Activated T-cell treated with anti-CD3 and anti-CD28 coated beads, Interleukin-2, amount 50 U/mL, for 1 hour (primary cell): ENCODE results near the gene NTN4.

Experiments
- DNase-seq: peaks from one replicate; pipeline ENCODE4 v3.0.0-alpha.2; 2020

The NTN4 gene

GRCh38 chr12:95651681-95652080, 138.9 kb downstream of the NTN4 start:
- no peak for DNase-seq

DNA sequence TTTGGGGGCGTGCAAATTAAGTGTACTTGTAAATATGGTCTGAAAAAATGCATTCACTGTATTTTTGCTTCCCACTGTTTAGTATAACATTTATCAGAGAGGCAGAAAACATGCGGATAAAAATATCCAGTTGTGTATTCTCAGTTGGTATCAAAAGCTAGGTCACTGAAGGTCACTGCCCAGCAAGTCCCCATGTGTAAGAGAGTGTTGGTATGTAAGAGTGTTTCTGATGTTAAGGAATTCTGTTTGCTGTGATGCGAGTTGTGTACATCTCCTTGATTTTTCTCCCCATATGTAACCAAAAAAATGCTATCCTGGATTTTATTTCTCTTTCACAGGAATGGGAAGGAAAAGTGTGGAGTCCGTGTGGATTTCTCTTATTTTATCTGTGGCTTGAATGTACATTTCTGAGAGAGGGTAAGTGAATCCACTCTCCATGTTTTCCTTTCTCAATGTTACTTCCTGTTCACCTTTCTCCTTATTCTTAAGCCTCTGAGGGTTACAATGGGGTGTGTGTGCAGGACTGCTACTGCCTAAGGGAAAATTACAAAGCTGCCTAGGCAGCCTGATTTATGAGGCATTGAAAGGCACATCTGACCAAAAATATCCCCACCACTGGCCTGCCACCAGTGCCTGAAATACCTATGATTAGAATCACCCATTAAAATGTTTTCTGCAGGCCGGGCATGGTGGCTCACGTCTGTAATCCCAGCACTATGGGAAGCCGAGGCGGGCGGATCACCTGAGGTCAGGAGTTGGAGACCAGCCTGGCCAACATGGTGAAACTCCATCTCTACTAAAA, 141.4 kb downstream of the NTN4 start:
- no peak for DNase-seq

DNA sequence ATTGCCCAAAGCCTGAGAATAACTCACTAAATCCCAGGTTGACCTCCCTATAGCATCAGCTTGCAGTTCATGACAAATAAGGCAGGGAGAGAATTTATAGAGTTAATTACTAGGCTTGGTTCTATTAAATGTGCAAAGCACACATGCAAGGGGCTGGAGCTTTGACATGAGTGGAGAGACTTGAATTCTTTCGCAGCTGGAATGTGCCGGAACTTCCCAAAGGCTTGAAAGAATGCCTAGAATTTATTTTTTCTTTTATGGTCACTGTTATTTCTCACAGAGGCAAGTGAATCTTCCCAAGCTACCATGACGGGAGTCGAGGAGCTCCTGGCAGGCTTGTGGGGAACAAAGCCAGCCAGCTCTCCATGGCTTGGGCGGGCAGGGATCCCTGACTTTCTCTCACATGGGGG, 143.8 kb downstream of the NTN4 start:
- DNase-seq: no peak

DNA sequence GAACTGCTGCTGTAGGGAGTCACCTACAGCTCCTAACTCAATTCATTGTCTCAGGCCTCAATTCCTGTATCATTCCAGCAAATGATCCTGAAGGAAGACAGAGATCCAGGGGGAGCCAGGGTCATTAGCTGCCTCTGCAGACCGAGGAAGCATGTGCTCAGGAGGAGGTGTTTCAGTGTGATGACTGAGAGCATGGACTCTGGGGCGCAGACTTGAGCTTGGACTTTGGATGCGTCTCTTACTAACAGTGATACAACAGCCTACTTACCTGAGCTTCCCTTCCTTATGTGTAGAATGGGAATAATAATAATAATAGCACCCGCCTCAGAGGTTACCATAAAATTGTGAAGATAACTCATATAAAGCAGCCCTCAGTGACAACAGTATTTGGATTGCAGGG, 147.3 kb downstream of the NTN4 start:
- no peak for DNase-seq

GRCh38 chr12:95642583-95642982, 148.0 kb downstream of the NTN4 start:
- no peak for DNase-seq

- no peak for DNase-seq
Observed at GRCh38 chr12:95641299-95641952, 149.1 kb downstream of the NTN4 start.

DNA sequence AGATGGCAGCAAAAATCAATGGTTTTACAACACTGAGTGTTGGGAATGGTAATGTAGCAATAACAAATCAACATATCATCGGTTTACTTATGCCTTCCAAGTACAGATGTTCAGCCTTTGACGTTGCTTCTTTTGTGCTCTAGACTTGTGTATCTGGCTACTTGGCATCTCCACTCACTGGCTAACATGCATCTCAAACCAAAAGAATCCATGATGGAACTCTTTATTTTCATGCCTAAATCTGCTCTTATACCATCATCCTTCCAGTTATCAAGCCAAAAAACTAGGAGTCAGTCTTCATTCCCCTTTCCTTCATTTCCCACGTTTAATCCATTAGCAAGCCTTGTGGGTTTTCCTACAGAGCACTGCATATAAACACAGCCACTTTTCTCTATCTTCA, 150.0 kb downstream of the NTN4 start:
- DNase-seq: no peak

GRCh38 chr12:95637471-95638155, 153.0 kb downstream of the NTN4 start:
- no peak for DNase-seq

GRCh38 chr12:95637010-95637409, 153.6 kb downstream of the NTN4 start:
- DNase-seq: no peak

DNA sequence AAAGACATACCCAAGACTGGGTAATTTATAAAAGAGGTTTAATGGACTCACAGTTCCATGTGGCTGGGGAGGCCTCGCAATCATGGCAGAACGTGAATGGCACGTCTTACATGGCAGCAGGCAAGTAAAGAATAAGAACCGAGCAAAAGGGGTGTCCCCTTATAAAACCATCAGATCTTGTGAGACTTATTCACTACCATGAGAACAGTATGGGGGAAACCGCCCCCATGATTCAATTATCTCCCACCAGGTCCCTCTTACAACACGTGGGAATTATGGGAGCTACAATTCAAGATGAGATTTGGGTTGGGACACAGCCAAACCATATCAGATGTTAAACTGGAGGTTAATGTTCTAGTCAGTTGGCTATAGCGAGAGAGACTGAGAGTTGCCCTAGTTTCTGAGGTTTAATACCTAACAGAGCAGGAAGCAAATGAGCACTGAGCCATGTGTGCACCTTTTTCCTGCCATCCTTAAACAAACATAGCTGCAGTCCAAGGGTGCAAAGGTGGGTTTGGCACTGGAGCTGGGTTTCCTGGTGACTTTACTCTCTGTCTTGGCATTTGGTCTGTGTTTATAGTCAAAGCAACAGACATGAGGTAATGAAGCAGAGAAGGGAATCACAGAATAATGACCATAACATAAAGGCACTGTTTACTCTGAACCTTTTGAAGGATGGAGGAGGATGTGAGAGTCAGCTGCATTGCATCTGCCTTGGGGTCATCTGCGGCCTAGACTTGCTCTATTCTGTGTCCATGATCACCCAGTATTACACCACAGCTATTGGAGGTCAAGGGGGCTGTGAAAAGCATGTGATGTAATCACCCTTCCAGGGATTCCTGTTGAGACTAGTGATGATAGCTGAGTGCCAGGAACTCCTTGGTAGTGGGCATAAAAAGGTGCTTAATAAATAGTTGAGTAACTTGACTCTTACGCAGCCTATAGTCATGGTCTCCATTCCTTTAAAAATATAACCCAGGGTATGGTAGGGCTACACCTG, 155.6 kb downstream of the NTN4 start:
- no peak for DNase-seq

GRCh38 chr12:95633732-95634465, 156.7 kb downstream of the NTN4 start:
- no peak for DNase-seq

- no peak for DNase-seq
Observed at GRCh38 chr12:95633049-95633731, 157.4 kb downstream of the NTN4 start.

- DNase-seq: no peak
Observed at GRCh38 chr12:95630496-95630895, 160.1 kb downstream of the NTN4 start.

GRCh38 chr12:95629392-95629791, 161.2 kb downstream of the NTN4 start:
- no peak for DNase-seq

DNA sequence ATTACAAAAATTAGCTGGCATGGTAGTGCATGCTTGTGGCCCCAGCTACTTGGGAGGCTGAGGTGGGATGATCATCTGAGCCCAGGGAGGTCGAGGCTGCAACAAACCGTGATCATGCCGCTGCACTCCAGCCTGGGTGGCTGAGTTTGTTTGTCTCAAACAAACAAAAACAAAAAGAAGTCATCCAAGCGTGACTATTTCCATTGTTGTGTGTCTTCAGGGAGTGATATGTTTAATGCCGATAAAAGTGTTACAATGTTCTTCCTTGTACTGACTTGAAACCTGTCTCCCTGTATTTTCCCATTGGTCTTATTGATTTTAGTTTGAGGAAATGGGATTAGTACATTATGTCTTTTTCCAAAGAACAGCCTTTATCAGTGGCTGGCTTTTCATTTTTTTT, 163.7 kb downstream of the NTN4 start:
- DNase-seq: no peak

GRCh38 chr12:95625012-95625411, 165.6 kb downstream of the NTN4 start:
- DNase-seq: no peak

- DNase-seq: no peak
Observed at GRCh38 chr12:95624589-95624988, 166.0 kb downstream of the NTN4 start.

DNA sequence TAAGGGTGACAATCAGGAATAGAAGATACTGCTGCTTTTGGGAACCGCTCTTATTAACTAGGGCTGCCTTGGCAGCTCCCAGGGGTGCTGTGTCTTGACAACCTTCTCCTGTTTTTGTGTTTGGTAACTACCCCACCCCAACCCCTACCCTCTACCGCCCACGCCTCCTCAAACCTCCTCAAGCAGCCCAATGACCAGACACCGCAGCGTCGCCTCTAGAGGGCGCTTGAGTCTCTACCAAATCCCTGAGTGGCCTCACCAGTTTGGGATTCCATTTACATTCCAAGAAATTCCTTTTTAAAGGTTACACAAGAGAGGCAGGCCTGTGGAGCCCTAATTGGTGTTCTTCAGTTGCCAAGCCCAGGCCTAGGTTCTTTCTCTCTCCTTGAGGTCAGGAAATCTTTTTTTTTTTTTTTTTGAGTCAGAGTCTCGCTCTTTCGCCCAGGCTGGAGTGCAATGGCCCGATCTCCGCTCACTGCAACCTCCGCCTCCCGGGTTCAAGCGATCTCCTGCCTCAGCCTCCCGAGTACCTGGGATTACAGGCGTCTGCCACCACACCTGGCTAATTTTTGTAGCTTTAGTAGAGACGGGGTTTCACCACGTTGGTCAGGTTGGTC, 166.9 kb downstream of the NTN4 start:
- peak; percentile 22 for DNase-seq

GRCh38 chr12:95622879-95623278, 167.7 kb downstream of the NTN4 start:
- no peak for DNase-seq

DNA sequence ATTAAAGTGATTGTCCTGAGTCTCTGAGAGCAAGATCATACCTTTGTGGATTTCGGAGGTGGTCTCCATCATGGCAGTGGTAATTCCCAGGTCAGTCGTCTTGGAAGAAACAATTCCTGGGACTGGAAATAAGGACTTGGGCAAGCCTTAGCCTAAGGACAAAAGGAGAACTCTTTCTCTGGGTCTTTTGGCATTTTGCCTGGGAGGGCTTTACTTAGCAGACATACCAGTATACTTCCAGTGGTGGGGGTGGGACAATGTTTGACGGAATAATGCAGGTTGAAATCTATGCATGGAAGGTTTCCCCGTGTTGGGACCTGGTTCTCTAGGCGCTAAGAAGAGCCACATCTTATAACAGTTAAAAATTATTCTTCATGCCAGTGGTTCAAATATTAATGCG, 168.8 kb downstream of the NTN4 start:
- DNase-seq: no peak

- no peak for DNase-seq
Observed at GRCh38 chr12:95620171-95620570, 170.4 kb downstream of the NTN4 start.
